K562 (cell line): ENCODE results near the gene MYLK4. TPM values are rescaled to one million over a fixed set of nuclear protein-coding genes. Genes with fewer than 3 reads are reported as not detected.

Source experiments
- CREM ChIP-seq: IDR thresholded peaks from 2 replicates; pipeline ENCODE4 v1.6.1; 2014; ENCODE audit warnings: antibody characterized with exemption, low read depth
- ETV5 ChIP-seq: sonication (generic); formaldehyde crosslinking; IDR thresholded peaks from 2 replicates; pipeline ENCODE4 v1.4.0; 2020; ENCODE audit warnings: low read depth, mild to moderate bottlenecking, missing genetic modification reagents
- JUN ChIP-seq, 2 experiments: sonication (generic) in 1 of 2; formaldehyde crosslinking in 1 of 2; IDR thresholded peaks; 2 replicates each; pipeline versions ENCODE4 v1.6.1 to v1.8.0; 2012 to 2022; ENCODE audit warnings: borderline replicate concordance in 2 of 2, mild to moderate bottlenecking in 2 of 2, improper control_type of control experiment in 1 of 2, low read depth in 1 of 2, low read length in 1 of 2, missing genetic modification reagents in 1 of 2
- L3MBTL2 ChIP-seq: fragments of 450-650 bp; IDR thresholded peaks from 2 replicates; pipeline ENCODE4 v1.6.1; 2016; ENCODE audit warnings: mild to moderate bottlenecking, moderate library complexity
- REST ChIP-seq, 2 experiments: fragments of 450-650 bp; formaldehyde crosslinking in 1 of 2; IDR thresholded peaks; 2 replicates each; pipeline versions ENCODE4 v1.4.0 to v1.6.1; 2014 to 2020; ENCODE audit warnings: mild to moderate bottlenecking in 2 of 2, borderline replicate concordance in 1 of 2, low read depth in 1 of 2
- SMARCB1 ChIP-seq: IDR thresholded peaks from 2 replicates; pipeline ENCODE4 v1.6.1; 2011; ENCODE audit warnings: improper control_type of control experiment, low read depth; ENCODE audit not compliant: insufficient read length
- TCF15 ChIP-seq: fragments of 250-450 bp; sonication (Bioruptor Pico); IDR thresholded peaks from 2 replicates; pipeline ENCODE4 v1.8.0; 2022; ENCODE audit warnings: moderate library complexity, mild to moderate bottlenecking, inconsistent platforms
- TCF3 ChIP-seq: sonication (generic); formaldehyde crosslinking; IDR thresholded peaks from 2 replicates; pipeline ENCODE4 v1.4.0; 2020; ENCODE audit warnings: mild to moderate bottlenecking, missing genetic modification reagents
- THRB ChIP-seq: fragments of 450-650 bp; formaldehyde crosslinking; conservative IDR thresholded peaks from 2 replicates; pipeline ENCODE4 v1.4.0; 2022; ENCODE audit warnings: mild to moderate bottlenecking, missing genetic modification characterization
- ZBED1 ChIP-seq: IDR thresholded peaks from 2 replicates; pipeline ENCODE4 v1.6.1; 2014
- ZBTB2 ChIP-seq: fragments of 450-650 bp; IDR thresholded peaks from 2 replicates; pipeline ENCODE4 v1.6.1; 2016; ENCODE audit warnings: antibody characterized with exemption
- ZNF23 ChIP-seq: fragments of 250-450 bp; sonication (Bioruptor Pico); IDR thresholded peaks from 2 replicates; pipeline ENCODE4 v1.4.0; 2020; ENCODE audit warnings: mild to moderate bottlenecking
- ZNF347 ChIP-seq: fragments of 450-650 bp; formaldehyde crosslinking; IDR thresholded peaks from 2 replicates; pipeline ENCODE4 v1.4.0; 2020; ENCODE audit warnings: low read depth, mild to moderate bottlenecking, moderate library complexity
- ZNF41 ChIP-seq: fragments of 250-450 bp; sonication (Bioruptor Pico); conservative IDR thresholded peaks from 2 replicates; pipeline ENCODE4 v1.4.0; 2020; ENCODE audit warnings: mild to moderate bottlenecking
- ZNF584 ChIP-seq: fragments of 200-800 bp; sonication (Bioruptor generic); IDR thresholded peaks from 2 replicates; pipeline ENCODE4 v1.6.1; 2016; ENCODE audit warnings: low read depth, mild to moderate bottlenecking, missing genetic modification characterization, missing compliant biosample characterization
- ZNF830 ChIP-seq: fragments of 250-450 bp; sonication (Bioruptor Pico); IDR thresholded peaks from 2 replicates; pipeline ENCODE4 v1.5.0; 2021; ENCODE audit warnings: mild to moderate bottlenecking
- polyA plus RNA-seq, 8 experiments: library from polyadenylated mRNA; depleted of rRNA in 4 of 8; stranded (reverse) in 5 of 8; unstranded in 3 of 8; fragments of >200 nt; fragmentation: Nextera tagmentation in 2 of 8; fragmentation: Illumina TruSeq in 1 of 8; extraction: Ambion mirVana in 2 of 8; extraction: Trizol in 1 of 8; gene quantifications; 2 replicates each; pipeline versions ENCODE4 v1.2.1 to v1.2.3, GENCODE V29; 2011 to 2014; ENCODE audit warnings: inconsistent platforms in 1 of 8, missing spikeins in 1 of 8
- total RNA-seq, 7 experiments: library from RNA; depleted of rRNA in 6 of 7; stranded (reverse); fragments of >200 nt in 6 of 7; fragmentation: Illumina TruSeq in 2 of 7; extraction: Trizol in 2 of 7; gene quantifications; 2 replicates each; pipeline versions ENCODE4 v1.2.1 to v1.2.3, GENCODE V29; 2011 to 2021; ENCODE audit warnings: low replicate concordance in 1 of 7

Gene MYLK4
- total and polyA plus RNA-seq, 9 of the 15 experiments (the other 6 are each of a cell fraction or from before 2014, with no cell fraction given), result 0.01 to 0.15 (median 0.06) TPM

GRCh38 chr6:2738373-2738979 is 12.2 kb downstream of the MYLK4 start (continued):
- TF ChIP-seq REST (IDR thresholded peaks at IDR 0.05; ENCODE audit: borderline replicate concordance) (peak; percentile 83), REST (CRISPR knock-in tag; IDR thresholded peaks at IDR 0.05; ENCODE audit: low read depth) (no peak), THRB (CRISPR knock-in tag) (no peak), SMARCB1 (no peak), TCF3 (CRISPR knock-in tag) (no peak), ZNF23 (CRISPR knock-in tag) (no peak), ZBTB2 (no peak), TCF15 (CRISPR knock-in tag) (no peak), ZNF347 (CRISPR knock-in tag) (no peak), ZBED1 (no peak), ZNF41 (CRISPR knock-in tag) (no peak), CREM (0 out of 2 replicates have a peak, but pooled peaks have one; percentile 8), ZNF830 (CRISPR knock-in tag) (no peak), ZNF584 (no peak), JUN (IDR thresholded peaks at IDR 0.05; ENCODE audit: borderline replicate concordance, low read depth, low read length) (0 out of 2 replicates have a peak, but pooled peaks have one; percentile 15), JUN (CRISPR knock-in tag; IDR thresholded peaks at IDR 0.05; ENCODE audit: borderline replicate concordance) (no peak), ETV5 (CRISPR knock-in tag) (no peak), L3MBTL2 (no peak)
- TF ChIP-seq, all 486 proteins: peak for 25
